HG03432 (cell line): ENCODE data around the gene TSC22D3.

ENCODE experiments used
- ATAC-seq: cut with Tn5 transposase; IDR thresholded peaks from one replicate; pipeline ENCODE4 v1.9.1; 2021; ENCODE audit warnings: mild to moderate bottlenecking, moderate library complexity; ENCODE audit not compliant: unreplicated experiment

The TSC22D3 gene

GRCh38 chrX:107731831-107732502, 43.6 kb downstream of the TSC22D3 start:
- ATAC-seq, result no peak

DNA sequence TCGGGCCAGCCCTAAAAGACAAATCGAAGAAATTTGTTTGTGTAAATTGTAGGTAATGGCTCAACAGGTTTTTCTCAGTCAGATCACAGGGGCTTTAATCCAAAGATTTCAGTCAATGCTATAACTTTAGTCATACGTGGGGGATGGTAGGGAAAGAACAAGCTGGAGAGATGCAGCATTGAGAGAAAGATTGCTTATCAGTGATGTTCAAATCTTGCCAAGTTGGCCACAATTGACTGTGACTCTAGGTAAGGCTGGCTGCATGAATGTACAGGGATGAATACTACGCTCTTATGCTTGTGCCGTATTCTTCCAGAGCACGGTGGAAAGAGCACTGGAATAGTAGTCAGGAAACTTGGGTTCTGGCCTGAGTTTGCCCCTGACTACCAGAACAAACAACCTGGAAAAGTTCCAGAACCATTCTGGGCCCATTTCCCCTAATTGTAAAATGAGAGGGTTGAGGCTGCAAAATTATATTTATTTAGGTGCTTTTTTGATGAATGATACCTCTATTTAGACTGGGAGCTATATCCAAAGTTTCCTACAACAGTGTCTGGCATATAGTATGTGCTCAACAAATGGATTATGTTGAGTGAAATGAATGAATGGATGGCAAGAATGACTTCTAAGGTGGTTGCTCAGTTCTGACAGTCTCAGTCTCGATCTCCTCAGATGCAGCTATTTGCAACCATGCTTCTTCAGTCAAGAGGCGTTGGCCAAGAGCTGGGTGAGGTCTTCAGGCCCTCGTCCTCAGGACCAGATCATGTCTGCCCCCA, 44.4 kb downstream of the TSC22D3 start:
- ATAC-seq, result no peak

DNA sequence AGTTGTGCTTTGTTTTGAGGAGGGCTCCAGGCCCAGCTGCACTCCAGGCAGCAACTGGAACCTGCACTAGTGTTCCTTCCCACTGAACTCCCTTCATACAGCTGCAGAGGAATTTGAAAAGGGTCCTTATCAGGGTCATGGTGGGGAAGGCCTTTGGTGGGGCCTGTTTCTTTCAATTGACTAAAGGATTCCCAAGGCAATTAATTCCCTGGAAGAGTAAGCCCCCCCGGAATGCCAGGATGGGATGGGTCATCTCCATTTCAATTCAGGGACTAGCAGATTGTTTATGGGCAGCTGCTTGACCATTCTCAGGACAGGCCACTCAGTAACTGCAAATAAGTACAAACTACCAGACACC, 45.3 kb downstream of the TSC22D3 start:
- no peak for ATAC-seq

GRCh38 chrX:107729558-107730297, 45.9 kb downstream of the TSC22D3 start:
- peak; percentile 95 for ATAC-seq

- ATAC-seq, result no peak
These were observed 47.1 kb downstream of the TSC22D3 start for GRCh38 chrX:107728371-107729099.

GRCh38 chrX:107726816-107727534, 48.6 kb downstream of the TSC22D3 start:
- ATAC-seq, result no peak

- no peak for ATAC-seq
These were observed 49.6 kb downstream of the TSC22D3 start for GRCh38 chrX:107725761-107726555.

DNA sequence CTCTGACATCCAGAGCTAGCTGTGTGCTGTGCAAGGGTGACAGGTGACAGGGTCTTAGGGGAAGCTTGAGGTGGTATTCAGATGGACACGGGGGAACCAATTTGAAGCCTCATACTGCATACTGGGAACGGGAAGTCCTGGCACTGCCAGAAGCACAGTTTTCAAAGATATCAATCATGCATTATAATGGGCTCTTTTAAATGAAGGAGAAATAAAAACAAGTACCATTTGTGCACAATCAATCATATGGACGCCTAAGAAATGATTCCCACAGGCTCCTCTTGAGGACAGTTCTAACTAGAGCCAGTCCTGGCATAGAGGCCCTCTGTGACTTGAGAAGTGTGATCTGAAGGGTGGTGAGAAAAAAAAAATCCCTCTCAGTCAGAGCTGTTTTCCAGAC, 50.9 kb downstream of the TSC22D3 start:
- no peak for ATAC-seq

DNA sequence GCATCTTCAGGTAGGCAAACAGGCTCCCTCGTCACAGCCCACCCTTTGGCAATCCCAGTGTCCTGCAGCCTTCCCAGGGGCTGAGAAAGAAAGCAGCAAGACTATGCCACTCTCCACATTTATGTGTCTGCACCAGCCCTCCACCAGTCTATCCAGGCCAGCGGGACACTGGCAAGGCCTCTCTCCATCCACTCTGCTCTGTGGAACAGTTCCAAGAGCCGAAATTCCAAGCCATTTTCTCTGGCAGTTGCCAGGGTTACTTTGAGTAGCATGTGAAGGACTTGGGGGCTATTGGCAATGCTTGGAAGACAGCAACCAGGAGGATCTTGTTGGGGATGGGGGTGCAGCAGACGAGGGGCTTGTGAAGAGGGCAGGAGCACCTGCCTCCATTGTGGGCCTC, 52.1 kb downstream of the TSC22D3 start:
- no peak for ATAC-seq

DNA sequence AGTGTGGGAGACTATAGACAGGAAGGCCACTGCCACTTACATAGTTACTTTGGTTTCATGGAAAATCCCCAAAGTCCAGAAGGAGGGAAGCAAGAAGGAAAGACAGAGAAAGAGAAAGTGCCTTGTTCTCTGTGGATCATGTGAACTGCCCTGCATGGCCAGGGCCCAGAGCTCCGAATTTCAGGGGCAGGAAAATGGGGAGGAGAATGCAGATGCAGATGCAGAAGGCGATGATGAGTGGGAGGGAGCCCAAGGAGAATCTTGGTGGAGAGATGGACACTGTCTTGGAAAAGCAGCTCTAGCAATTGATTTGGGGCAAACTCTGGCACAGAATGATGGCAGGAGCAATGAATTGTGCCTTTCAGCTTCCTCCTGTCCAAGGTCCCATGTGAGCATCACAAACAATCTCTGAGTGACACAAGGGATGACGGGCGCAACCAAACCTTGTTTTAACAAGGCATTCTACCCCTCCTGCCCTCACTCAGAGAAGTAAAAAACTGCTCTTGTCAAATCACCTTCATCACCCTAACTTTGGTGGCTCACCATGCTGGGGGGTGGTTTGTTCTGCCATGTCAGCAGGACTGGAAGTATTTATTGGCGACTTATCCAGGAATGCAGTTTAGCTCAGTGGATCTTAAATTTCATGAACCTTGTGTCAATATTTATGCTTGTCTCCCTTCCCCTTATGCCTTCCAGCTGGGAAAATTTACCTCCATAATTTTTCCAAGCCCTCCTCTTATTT, 53.5 kb downstream of the TSC22D3 start:
- no peak for ATAC-seq

- ATAC-seq, result peak; percentile 64
These were observed 54.3 kb downstream of the TSC22D3 start for GRCh38 chrX:107721318-107721717.

DNA sequence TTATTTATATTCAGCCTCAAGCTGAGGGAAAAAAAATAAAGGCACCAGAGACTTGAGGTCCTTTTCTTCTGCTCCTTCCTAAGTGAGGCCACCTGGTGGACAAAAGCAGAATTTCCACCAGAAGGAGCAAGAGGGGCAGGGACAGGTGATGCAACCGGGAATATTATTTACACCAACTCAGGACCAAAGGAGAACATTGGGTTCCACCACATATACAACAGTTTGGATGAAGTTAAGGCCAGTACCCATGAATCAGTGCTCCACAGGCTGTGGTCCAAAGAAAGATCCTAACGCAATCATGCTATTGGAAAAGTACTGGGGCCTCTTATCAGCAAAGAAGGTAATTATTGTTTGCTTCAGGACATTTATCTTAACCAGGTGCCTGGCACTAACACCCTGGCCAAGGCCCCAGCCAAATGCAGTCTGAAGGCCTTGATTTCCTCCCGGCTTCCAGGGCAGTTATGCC, 57.4 kb downstream of the TSC22D3 start:
- no peak for ATAC-seq

DNA sequence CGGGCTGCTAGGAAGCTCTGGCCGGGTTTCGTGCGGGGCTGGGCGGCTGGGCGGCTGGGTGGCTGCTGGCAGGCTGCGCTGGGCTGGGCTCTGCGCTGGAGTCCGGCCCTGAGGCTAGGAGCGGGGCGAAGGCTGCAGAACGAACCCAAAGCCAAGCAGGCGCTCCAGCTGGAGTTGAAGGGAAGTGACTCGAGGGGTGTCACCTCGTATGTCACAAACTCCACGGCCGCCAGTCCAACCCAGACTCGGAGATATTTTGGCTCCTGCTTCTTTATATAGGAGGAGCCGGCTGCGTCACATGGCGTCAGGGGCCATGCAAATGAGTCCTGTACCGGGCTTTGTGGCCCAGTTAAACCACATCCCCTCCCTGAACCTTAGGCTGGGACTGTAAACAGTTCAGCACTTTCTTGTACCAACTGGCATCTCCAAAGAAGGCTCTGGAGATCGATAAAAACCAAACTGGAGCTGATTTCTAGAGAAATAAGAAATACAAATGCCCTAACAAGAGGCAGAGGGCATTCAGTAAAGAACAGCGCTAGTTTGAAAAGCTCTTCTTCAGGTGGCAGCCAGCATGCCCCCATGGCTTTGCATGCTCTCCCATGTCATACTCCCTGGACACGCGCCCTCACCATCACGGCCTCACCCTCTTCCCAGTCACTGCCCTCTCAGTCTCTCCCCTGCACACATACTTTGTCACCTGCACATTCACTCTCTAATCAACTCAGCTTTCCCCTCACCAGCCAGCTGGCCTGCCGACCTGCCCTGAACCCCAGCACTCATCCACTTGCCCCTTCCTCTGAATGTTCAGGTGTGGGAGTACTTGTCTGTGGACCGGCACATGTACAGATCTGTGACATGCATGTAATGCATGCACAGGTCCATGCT, 58.5 kb downstream of the TSC22D3 start:
- peak; percentile 81 for ATAC-seq

- ATAC-seq, result peak; percentile 33
These were observed 59.4 kb downstream of the TSC22D3 start for GRCh38 chrX:107716118-107716684.

DNA sequence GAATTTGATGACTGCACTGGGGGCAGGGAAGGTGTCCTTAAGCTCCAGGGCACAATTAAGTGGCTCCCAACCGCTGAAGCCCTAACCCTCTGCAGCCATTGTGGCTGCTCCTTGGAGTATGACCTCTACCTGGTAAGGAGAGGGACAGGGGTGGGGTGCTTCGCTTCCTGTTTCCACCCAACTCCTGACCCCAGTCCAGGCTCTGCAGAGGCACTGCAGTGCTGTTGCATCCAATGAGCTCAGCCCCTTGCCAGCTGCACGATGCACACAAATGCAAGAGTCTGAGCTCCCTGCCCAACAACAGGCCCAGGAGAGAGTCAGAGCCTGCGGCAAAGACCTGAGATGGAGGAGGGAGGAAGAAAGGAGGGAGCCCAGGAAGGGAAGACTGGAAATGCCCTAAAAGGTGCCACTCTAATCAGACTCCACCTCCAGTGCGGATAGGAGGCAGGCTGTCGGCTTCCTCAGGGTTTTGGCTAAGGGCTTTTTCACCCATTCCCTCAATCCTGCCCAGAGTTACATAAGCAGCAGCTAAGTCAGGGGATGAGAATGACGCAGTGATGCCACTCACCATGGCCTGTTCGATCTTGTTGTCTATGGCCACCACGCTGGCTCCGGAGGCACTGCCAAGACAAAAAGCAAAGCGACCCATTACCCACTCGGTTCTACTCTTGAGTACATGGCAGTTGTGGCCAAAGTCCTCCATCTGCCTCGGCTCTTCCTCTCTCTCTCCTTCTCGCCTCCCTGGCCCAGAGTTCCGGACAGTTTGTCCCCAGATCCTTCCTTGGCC, 60.1 kb downstream of the TSC22D3 start:
- no peak for ATAC-seq

- no peak for ATAC-seq
These were observed 61.2 kb downstream of the TSC22D3 start for GRCh38 chrX:107714206-107714891.
